KMS-11 (cell line): Measurements from ENCODE around the gene AKNA.
A peak's percentile ranks its signal among the peaks of the same experiment; 100 is the strongest.

Experiments
- H2AFZ ChIP-seq: fragments of 200-600 bp; sonication (generic); 2 replicates; pipeline ENCODE4 v1.6.1; 2016; ENCODE audit warnings: antibody characterized with exemption, mixed run types, low read depth
- H3K27ac ChIP-seq: fragments of 200-600 bp; sonication (generic); 2 replicates; pipeline ENCODE4 v1.6.1; 2016; ENCODE audit warnings: mild to moderate bottlenecking, mixed run types
- H3K27me3 ChIP-seq: fragments of 200-600 bp; sonication (generic); 2 replicates; pipeline ENCODE4 v1.6.1; 2017; ENCODE audit warnings: mild to moderate bottlenecking, low read depth, mixed run types, moderate library complexity; ENCODE audit not compliant: insufficient read depth
- H3K36me3 ChIP-seq: fragments of 200-600 bp; sonication (generic); 2 replicates; pipeline ENCODE4 v1.6.1; 2017; ENCODE audit warnings: mild to moderate bottlenecking, mixed run types; ENCODE audit not compliant: insufficient read depth
- H3K4me1 ChIP-seq: fragments of 200-600 bp; sonication (generic); 2 replicates; pipeline ENCODE4 v1.6.1; 2016; ENCODE audit warnings: mild to moderate bottlenecking, low read depth, mixed run types; ENCODE audit not compliant: poor library complexity, severe bottlenecking
- H3K4me2 ChIP-seq: fragments of 200-600 bp; sonication (generic); 2 replicates; pipeline ENCODE4 v1.7.0; 2016; ENCODE audit warnings: mild to moderate bottlenecking, mixed run types
- H3K4me3 ChIP-seq: fragments of 200-600 bp; sonication (generic); IDR thresholded peaks from 2 replicates; pipeline ENCODE4 v1.6.1; 2017; ENCODE audit warnings: low read depth, low read length, mixed read lengths; ENCODE audit not compliant: insufficient read depth
- H3K79me2 ChIP-seq: fragments of 200-600 bp; sonication (generic); 2 replicates; pipeline ENCODE4 v1.6.1; 2016; ENCODE audit warnings: low read depth, mixed run types; ENCODE audit not compliant: insufficient read depth
- H3K9ac ChIP-seq: fragments of 200-600 bp; sonication (generic); 2 replicates; pipeline ENCODE4 v1.6.1; 2016; ENCODE audit warnings: mild to moderate bottlenecking, mixed run types
- H4K20me1 ChIP-seq: fragments of 200-600 bp; sonication (generic); 2 replicates; pipeline ENCODE4 v1.6.1; 2016; ENCODE audit warnings: mild to moderate bottlenecking, mixed run types; ENCODE audit not compliant: insufficient read depth
- TF ChIP-seq, protein P1 (sequence below): fragments of 200-600 bp; sonication (generic); conservative IDR thresholded peaks from 2 replicates; pipeline ENCODE4 v1.6.1; 2017; ENCODE audit warnings: low read depth, mild to moderate bottlenecking, antibody characterized with exemption, low read length, moderate library complexity, mixed read lengths

AKNA gene

GRCh38 chr9:114400772-114401171 lies 13.0 kb upstream of the AKNA start:
- peaks cover 28% of the 10 kb centered on the region for H3K4me1 ChIP-seq

DNA sequence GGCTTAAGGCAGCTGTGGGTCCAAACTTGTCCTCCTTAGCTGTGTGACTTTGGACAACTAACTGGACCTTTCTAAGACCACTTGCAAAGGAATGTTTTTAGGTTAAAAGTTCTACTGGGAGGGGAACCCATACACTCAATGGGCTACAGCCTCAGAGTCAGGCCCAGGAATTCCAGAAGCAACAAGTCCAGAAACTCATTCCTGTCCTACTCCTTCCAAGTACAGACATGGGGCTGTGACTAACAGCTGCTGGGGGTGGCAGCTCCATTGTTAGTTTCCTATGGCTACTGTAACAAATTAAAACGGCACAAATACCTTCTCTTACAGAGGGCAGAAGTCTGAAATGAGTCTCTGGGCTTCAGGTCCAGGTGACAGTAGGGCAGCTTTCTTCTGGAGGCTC lies 12.4 kb upstream of the AKNA start:
- Histone ChIP-seq H3K4me2 (no peak overlapping the region), H3K27ac (no peak overlapping the region), H3K4me1 (peaks cover 31% of the 10 kb centered on the region), H4K20me1 (no peaks in the 10 kb centered on the region), H3K36me3 (no peaks in the 10 kb centered on the region), H3K79me2 (peaks cover 18% of the 10 kb centered on the region; the same call in 1 of the 2 replicates), H3K9ac (no peak overlapping the region), H3K27me3 (no peaks in the 10 kb centered on the region), H2AFZ (no peak overlapping the region), H3K4me3 (no peak overlapping the region)
- TF ChIP-seq, protein P1, sequence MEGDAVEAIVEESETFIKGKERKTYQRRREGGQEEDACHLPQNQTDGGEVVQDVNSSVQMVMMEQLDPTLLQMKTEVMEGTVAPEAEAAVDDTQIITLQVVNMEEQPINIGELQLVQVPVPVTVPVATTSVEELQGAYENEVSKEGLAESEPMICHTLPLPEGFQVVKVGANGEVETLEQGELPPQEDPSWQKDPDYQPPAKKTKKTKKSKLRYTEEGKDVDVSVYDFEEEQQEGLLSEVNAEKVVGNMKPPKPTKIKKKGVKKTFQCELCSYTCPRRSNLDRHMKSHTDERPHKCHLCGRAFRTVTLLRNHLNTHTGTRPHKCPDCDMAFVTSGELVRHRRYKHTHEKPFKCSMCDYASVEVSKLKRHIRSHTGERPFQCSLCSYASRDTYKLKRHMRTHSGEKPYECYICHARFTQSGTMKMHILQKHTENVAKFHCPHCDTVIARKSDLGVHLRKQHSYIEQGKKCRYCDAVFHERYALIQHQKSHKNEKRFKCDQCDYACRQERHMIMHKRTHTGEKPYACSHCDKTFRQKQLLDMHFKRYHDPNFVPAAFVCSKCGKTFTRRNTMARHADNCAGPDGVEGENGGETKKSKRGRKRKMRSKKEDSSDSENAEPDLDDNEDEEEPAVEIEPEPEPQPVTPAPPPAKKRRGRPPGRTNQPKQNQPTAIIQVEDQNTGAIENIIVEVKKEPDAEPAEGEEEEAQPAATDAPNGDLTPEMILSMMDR = no peak

More at GRCh38 chr9:114400772-114401171, 13.0 kb upstream of the AKNA start:
- Histone ChIP-seq H3K4me3 (no peak overlapping the region), H3K36me3 (no peaks in the 10 kb centered on the region), H3K79me2 (peaks cover 16% of the 10 kb centered on the region; the same call in 1 of the 2 replicates), H3K4me2 (no peak overlapping the region), H4K20me1 (no peaks in the 10 kb centered on the region), H3K27me3 (no peaks in the 10 kb centered on the region), H2AFZ (no peak overlapping the region), H3K27ac (no peak overlapping the region), H3K9ac (no peak overlapping the region)
- TF ChIP-seq, protein P1 = no peak

DNA sequence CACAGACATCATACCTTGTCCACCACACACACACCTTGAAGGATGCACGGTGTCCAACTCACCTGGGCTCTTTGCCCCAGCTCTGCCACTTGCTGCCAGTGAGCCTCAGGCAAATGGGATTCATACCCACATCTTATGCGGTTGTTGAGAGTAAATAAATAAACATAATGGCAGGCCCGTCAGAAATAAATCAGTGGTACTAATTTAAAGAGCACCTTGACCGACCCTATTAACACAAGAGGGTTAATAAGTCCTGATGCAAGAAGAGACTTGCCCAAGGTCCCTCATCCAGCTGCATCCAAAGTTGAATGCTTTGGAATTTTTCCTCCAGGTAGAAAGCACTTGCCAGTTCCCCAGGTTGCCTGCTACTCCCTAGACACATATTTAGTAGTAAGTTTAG lies 11.6 kb upstream of the AKNA start:
- H2AFZ ChIP-seq = no peak overlapping the region
- H3K4me3 ChIP-seq = no peak overlapping the region
- peaks cover 18% of the 10 kb centered on the region; the same call in 1 of the 2 replicates for H3K79me2 ChIP-seq
- H4K20me1 ChIP-seq = no peaks in the 10 kb centered on the region
- TF ChIP-seq, protein P1 = no peak
- H3K4me1 ChIP-seq = peaks cover 40% of the 10 kb centered on the region
- H3K36me3 ChIP-seq = no peaks in the 10 kb centered on the region
- H3K9ac ChIP-seq = no peak overlapping the region
- no peaks in the 10 kb centered on the region for H3K27me3 ChIP-seq
- H3K4me2 ChIP-seq = no peak overlapping the region
- no peak overlapping the region for H3K27ac ChIP-seq

- peak overlapping the region; percentile 76 for H3K4me2 ChIP-seq
- H3K79me2 ChIP-seq = peaks cover 18% of the 10 kb centered on the region; the same call in 1 of the 2 replicates
- peak overlapping the region; percentile 80 for H3K9ac ChIP-seq
- TF ChIP-seq, protein P1 = no peak
- H3K4me1 ChIP-seq = peaks cover 51% of the 10 kb centered on the region
- H3K4me3 ChIP-seq = no peak overlapping the region
- peak overlapping the region; percentile 76 for H3K27ac ChIP-seq
- peak overlapping the region; percentile 69; the same call in 1 of the 2 replicates for H2AFZ ChIP-seq
- H4K20me1 ChIP-seq = no peaks in the 10 kb centered on the region
- H3K27me3 ChIP-seq = no peaks in the 10 kb centered on the region
- no peaks in the 10 kb centered on the region for H3K36me3 ChIP-seq
Measured at GRCh38 chr9:114397848-114398605, 10.2 kb upstream of the AKNA start.
